ENCODE measurements around the gene WDR12. TPM values are rescaled to one million over a fixed set of nuclear protein-coding genes. Genes with fewer than 3 reads are reported as not detected.
"Not testable (repeated sequence)": the region's sequence is repeated elsewhere in the genome, so short reads cannot be mapped to it uniquely, and the experiment has no call there.

Gene WDR12
- total RNA-seq, 1 donor from 2014 or later, result 18.5 TPM

DNA sequence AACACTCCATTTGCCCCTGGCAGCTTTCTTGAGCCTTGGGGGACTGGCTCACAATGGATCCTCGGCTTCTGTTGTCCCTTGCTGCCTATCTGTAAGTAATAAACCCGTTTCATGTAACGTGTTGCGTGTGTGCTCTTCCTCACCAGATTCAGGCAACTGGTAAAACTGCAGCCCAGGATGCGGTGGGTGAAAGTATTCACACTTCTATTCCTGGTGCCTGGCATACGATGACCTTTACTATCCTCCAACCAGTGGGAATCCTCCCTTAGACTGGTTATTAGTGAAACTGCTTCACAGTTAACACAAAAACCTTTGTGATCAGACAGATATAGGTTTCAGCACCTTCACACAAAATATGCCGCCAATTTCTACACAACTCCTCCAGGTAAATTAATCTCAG, 26.3 kb downstream of the WDR12 start:
- DNase-seq (ENCODE audit: low read depth in 2 of 2), result no peak

DNA sequence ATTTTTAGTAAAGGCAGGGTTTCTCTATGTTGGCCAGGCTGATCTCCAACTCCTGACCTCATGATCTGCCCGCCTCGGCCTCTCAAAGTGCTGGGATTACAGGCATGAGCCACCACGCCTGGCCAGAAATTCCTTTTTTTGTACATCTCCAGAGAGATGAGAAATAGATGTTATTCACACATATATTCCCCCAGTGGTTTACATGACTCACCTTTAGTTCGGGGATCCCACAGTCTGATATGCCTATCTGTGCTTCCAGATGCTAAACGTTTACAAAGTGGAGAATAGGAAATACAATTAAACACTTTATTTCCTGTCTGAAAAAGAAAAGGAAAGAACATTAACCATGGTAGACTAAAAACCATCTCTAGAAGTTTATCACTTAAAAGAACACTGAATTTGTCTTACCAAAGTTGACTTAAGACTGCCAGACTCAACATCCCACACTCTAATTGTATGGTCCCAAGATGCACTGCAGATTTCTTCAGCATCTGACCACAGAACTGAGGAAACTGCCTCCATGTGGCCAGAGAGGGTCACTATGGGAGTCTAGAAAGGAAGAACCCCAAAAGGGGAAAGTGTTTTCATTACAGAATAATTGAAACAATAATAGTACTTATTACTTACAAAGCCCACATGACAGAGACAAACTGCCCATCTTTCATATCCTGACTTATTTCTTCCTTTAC, 27.3 kb downstream of the WDR12 start:
- DNase-seq (ENCODE audit: low read depth in 2 of 2), result peak in 1 of 2 donors; percentile 78

DNA sequence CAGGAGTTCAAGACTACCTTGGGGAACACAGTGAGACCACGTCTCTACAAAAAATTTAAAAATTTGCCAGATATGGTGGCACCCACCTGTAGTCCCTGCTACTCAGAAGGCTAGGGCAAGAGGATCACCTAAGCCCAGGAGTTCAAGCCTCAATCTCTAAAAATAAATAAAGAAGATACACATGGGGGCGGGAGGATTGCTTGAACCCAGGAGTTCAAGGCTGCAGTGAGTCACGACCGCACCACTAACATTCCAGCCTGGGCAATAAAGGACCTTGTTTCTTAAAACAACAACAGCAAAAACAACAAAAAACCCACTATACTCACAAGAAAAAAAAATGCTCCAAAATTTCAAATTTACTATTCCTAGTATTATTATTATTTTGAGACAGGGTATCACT, 29.9 kb downstream of the WDR12 start:
- no peak for DNase-seq (ENCODE audit: low read depth in 2 of 2)

DNA sequence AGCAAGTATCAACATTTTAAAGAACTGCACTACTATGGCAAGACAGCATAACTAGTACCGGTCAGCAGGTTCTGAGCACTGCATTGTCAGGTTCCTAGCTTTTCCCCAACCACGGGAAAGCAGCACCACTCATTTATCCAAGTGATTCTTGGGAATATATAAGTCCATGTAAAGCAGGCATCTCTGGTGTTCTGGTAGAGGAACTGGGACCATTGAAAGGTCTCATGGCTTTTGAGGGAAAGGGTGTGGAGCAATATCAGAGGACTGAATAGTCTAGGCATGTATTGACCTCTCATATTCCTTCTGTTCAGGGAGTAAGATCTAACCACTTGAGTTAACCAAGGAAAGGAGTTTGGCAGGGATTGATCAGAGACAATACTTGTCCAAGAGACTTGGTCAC, 33.8 kb downstream of the WDR12 start:
- no peak for DNase-seq (ENCODE audit: low read depth in 2 of 2)

DNA sequence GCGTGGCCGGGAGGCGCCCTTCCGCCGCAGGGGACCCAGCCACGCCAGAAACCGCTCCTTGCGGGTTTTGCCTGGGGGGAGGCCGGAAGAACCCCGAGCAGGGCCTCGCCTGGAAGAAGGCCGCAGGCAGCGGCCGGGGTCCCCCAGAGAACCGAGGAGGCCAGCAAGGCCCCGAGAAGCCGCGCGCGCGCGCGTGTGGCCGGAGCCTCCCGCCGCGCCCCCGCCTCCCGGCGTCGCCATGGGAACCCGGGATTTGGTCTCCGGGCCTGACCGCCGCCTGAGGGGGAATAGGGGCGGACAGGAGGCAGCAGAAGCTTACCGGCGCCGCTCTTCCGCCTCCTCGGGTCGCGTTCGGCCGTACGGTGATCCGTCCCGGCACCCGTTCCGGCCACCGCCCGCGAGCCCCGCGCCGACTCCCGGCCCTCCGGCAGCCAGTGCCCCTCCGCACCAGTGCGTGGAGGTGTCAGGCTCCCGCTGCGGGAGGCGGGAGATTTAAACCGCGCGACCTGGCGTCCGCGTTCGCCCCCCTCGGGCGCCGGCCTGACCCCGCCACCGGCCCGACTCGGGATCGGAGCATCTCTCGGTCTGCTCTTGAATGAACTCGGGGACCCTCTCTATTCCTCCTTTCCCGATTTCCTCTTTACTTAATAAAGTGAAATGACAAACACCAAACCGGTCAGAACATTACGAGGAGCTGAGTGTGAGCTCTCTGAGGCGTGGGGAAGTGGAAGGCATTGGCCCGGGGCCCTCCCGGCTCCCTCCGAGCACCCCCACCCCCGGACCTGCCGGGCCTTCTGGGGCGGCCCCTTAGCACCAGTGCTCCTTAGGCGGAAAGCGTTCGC, 40.0 kb downstream of the WDR12 start, which contains the start of gene ICA1L:
Gene ICA1L, minus strand, starts transcription at position 467 of the 842 bp plus-strand sequence. CDS start 42,757 bp downstream, outside the sequence.
- DNase-seq (ENCODE audit: low read depth in 2 of 2), result peak; percentile 54 to 55

DNA sequence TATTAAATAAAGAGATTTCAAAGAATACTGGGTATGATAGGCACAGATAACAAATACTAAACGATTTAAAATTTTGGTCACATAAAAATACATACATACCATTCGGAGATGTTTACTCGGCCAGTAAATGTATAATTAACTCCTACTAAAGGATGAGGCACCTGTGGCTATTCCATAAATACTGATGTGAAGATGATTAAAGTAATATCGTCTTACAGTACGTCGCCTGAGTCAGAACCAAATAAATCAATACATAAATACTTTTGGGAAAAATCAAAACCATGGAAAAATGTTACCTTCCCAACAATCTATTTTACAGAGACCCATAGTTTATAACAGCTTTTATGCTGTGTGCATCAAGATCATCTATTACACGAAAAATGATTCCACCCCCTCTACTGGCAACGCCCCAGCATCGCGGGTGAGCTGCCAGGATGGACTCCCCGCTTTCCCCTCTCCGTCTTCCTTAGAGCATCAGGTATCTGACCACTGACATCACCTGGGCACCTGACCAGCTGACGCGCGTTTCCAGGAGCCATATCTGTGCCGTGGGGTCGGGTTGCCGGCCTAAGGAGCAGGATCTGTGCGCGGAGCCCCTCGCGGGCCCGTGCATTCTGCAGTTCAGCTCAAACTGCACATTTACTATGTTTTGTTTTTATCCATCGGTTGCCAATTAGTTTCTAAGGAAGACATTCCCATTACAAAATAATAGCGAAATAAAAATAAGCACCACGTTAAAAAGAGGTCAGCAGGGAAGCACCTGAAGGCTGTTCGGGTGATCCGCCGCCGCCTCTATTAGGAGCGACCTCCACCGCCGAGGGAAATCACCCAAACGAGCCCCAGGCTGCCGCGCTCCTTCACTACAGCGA, 40.8 kb downstream of the WDR12 start:
- DNase-seq (ENCODE audit: low read depth in 2 of 2), result peak; percentile 60 to 70

DNA sequence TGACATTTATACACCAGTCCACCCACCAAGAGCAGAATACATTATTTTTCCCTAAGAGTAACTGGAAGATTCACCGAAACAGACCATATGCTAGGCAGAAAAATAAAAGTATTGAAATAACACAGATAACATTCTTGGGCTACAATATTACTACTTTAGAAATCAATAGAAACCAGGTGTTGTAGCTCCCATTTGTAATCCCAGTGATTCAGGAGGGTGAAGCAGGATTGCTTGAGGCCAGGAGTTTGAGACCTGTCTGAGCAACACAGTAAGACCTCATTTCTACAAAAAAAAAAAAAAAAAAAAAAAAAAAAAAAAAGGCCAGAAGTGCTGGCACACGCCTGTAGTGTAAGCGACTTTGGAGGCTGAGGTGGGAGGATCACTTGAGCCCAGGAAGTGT, 49.5 kb downstream of the WDR12 start:
- no peak for DNase-seq (ENCODE audit: low read depth in 2 of 2)

DNA sequence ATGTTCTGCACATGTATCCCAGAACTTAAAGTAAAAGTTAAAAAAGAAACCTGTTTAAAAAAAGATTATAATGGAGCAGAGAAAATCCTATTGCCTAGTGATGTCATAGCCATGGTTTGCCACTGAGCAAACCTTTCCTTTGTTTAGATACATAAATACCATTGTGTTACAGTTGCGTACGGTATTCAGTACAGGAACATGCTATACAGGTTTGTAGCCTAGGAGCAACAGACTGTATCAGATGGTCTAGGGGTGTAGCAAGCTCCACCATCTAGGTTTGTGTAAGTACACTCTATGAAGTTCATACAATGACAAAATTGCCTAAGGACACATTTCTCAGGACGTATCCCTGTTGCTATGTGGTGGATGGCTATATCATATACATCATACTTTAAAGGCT, 52.9 kb downstream of the WDR12 start:
- no peak for DNase-seq (ENCODE audit: low read depth in 2 of 2)

DNA sequence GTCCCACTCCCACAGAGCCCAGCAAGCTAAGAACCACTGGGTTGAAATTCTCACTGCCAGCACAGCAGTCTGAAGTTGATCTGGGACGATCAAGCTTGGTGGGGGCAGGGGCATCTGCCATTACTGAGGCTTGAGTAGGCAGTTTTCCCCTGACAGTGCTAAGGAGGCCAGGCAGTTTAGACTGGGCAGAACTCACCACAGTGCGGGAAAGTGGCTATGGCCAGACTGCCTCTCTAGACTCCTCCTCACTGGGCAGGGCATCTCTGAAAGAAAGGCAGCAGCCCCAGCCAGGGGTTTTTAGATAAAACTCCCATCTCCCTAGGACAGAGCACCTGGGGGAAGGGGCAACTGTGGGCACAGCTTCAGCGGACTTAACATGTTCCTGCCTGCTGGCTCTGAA, 62.1 kb downstream of the WDR12 start:
- not testable (repeated sequence) for DNase-seq (ENCODE audit: low read depth in 2 of 2)

DNA sequence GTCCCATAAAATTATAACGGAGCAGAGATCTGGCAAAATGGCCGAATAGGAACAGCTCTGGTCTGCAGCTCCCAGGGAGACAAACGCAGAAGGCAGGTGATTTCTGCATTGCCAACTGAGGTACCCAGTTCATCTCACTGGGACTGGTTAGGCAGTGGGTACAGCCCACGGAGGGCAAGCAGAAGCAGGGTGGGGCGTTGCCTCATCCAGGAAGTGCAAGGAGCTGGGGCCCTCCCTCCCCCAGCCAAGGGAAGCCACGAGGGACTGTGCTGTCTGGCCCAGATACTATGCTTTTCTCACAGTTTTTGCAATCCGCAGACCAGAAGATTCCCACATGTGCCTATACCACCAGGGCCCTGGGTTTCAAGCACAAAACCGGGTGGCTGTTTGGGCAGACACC, 62.7 kb downstream of the WDR12 start:
- DNase-seq (ENCODE audit: low read depth in 2 of 2), result no peak

DNA sequence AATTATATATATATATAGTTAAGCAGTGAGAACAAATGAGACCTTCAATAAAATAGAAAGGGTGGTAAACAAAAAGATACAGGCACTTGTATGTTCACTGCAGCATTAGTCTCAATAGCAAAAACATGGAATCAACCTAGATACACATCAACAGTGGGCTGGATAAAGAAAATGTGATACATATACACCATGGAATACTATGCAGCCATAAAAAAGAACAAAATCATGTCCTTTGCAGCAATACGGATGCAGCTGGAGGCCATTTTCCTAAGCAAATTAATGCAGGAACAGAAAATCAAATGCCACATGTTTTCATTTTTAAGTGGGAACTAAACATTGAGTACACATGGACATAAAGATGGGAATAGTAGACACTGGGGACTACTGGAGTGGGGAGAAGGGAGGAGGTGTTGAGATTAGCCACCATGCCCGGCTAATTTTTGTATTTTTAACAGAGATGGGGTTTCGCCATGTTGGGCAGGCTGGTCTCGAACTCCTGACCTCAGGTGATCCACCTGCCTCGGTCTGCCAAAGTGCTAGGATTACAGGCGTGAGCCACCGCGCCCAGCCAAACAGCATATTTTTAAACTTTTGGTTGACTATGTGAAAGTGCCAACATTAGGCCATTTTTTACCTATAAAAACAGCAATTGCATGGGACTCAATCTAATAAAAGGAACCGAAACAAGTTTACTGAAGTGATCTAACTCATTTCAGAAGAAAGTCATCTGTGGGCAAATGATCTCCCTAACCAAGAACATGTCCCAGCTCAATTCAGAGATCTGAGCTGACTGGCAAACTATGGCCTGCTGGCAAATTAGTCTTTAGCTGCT, 63.6 kb downstream of the WDR12 start:
- no peak for DNase-seq (ENCODE audit: low read depth in 2 of 2)

DNA sequence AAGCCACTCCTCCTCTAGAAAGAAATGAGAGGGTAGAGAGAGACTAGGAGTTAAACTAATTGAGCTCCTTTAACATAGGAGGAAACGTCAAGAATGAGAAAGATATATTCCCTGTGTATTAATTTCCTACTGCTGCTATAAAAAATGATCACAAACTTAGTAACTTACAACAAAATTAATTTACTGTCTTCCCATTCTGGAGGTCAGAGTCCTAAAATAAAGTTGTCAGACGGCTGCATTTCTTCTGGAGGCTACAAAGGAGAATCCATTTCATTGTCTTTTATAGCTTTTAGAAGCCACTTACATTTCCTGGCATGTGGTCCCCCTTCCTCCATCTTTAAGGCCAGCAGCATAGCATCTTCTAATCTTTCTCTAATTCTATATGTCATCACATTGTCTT, 66.8 kb downstream of the WDR12 start:
- DNase-seq (ENCODE audit: low read depth in 2 of 2), result no peak

DNA sequence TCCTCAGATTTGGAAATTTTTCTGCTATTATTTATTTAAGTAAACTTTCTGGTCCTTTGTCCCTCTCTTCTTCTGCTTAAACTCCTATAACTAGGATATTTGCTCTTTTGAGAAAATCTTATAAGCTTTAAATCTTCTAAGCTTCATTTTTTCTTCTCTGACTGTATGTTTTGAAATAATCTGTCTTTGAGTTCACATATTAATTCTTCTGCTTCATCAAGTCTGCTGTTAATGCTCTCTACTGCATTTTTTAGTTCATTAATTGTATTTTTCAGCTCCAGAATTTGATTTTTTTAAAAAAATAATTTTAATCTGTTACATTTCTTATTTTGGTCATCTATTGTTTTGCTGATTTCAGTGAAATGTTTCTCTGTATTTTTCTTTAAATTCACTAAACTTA, 68.8 kb downstream of the WDR12 start:
- DNase-seq (ENCODE audit: low read depth in 2 of 2), result no peak

DNA sequence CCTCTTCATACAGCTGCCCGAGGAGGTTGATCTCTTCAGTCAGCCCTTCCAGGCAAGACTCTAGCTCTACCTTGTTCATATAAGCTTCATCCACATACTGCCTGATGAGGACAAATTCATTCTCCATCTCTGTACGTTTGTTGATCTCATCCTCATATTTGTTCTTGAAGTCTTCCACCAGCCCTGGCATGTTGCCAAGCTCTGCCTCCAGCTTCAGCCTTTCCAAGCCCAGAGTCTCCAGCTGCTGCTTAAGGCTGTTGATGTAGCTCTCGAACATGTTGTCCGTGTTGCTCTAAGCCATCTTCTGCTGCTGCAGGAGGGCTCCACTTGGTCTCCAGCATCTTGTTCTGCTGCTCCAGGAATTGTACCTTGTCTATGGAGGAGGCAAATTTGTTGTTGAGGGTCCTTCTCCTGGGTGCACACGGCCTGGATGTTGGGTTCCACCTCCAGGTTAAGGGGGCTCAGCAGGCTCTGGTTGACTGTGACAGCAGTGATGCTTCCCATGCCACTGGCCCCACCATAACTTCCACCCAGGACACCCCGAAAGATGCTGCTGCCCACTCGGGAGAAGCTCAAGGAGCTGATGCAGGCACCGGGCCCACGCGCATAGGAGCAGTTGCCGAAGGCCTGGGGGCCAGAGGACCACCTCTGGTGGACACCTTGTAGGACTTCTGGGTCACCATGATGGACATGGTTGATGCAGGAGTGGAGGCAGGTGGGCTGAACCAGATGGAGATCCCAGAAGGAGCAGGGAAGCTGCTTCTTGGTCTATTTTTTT, 70.2 kb downstream of the WDR12 start:
- DNase-seq (ENCODE audit: low read depth in 2 of 2), result no peak

DNA sequence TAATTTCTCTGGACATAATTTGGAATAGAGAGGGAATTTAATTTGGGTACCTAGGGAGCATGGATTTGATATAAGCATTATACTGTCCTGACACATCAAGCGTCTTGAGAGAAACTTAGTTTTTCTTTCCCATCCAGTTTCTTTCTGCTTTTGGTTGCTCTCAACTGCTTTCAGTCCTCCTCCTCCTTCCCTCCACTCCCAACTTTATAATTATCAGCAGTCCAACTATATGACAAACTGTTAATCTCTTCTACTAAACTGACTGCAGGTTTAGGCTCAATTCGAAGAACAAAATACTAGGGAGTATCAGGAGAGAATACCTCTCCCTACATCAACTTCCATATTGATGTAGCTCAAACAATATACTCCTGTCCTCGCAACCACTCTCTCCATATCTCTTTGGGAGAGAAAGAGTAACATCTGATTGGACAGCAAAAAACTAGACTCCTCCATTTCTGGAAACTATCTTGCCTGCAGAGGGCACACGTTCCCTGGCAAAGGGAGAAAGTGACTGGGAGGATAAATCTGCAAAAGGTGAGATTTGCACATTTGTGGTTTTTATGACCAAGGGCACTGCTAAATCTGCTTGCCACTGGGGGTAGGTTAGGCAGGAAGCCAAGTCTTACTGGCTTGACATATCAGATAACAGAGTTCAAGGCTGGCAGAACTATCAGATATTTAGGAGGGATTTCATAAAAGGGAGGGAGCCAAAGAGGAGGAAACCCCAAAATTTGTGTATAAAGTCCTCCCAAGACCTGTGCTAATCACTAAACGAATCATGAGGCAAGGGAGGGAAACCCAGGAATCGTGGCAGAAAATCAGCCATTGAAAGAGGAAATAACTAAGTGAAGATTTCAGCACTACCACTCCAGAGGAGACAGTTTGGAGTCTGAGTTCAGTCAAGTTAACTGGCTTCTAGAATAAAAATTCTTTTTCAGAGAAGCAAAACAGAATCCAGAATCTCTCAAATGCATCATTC, 79.9 kb downstream of the WDR12 start:
- DNase-seq (ENCODE audit: low read depth in 2 of 2), result peak; percentile 64 to 66

DNA sequence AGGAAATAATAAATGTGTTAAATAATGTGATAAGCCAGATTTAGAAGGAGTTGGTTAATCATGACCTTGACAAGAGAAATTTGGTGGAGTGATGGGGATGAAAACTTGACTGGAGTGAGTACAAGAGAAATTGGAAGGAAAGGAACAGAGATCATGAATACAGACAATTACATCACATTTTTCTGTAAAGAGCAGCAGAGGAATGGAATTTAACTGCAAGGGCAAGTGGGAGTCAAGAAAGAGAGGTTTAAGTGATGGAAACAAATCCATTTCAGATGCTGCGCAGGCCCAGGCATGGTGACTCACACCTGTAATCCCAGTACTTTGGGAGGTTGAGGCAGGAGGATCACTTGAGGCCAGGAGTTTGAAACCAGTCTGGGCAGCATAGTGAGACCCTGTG, 86.6 kb downstream of the WDR12 start:
- no peak for DNase-seq (ENCODE audit: low read depth in 2 of 2)

Measured in lung microvascular endothelial cell (primary cell).